ENCODE results near the gene MYO3B.
A peak's percentile ranks its signal among the peaks of the same experiment; 100 is the strongest.
"Not testable (repeated sequence)": the region's sequence is repeated elsewhere in the genome, so short reads cannot be mapped to it uniquely, and the experiment has no call there.

The MYO3B gene

DNA sequence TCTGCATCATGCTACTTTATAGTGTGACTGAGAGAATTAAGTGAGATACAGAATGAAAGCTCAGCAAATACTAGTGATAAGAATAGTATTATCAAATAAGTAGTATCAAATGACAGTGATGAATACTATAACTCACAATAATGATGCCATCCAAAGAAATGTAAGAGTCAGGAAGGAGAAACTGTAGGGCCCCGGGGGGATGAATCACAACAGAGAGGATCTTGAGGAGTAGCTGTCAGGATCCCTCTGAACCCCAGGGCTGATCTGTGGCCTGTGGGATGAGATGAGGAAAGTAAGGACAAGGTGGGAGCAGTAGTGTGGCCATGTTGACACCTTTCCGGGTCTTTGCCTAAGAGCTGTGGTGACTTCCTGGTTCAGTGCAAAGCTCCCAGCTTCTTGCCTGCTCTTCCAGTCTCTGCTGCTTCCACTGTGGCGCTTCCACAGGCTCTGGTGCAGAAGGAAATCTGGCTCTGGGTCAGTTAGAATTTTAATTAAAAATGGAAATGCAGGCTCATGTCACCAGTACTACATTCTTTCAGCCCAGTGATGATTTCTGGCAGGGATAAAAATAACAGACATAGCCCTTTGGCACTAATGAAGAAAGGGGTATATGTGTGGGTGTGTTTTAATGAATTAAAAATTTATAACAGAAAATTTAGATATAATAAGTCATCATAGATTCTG, 166.9 kb downstream of the MYO3B start:
- DNase-seq (ENCODE audit: low read depth, low spot score) = no peak
- H3K4me3 ChIP-seq (ENCODE audit: low read length) = no peak overlapping the region

DNA sequence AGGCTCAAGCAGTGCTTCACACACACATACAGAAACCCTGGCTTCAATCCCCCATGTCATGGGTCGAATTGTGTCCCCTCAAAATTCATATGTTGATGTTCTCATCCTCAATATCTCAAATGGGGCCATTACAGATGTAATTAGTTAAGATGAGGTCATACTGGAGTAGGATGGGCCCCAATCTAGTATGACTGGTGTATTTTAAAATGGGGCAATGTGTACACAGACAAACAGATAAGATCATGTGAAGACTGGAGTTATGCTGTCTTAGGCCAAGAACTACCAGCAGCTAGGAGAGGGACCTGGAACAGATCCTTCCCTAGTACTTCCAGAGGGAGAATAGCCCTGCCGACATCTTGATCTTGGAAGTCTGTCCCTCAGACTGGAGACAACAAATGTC, 167.7 kb downstream of the MYO3B start:
- no peak for DNase-seq (ENCODE audit: low read depth, low spot score)
- H3K4me3 ChIP-seq (ENCODE audit: low read length) = no peak overlapping the region

DNA sequence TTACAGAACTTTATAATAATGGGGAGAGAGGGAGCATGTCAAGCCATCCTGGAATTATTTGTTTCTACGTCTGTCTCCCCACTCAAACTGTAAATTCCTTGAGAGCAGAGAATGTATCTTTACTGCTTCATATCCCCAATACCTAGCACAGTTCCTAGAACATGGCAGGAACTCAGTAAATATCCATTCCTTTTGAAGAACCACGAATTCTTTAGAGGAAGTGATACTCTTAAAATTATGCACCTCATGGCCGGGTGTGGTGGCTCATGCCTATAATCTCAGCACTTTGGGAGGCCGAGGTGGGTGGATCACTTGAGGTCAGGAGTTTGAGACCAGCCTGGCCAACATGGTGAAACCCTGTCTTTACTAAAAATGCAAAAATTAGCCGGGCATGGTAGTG, 171.3 kb downstream of the MYO3B start:
- DNase-seq (ENCODE audit: low read depth, low spot score); H3K4me3 ChIP-seq (ENCODE audit: low read length): not testable (repeated sequence)

DNA sequence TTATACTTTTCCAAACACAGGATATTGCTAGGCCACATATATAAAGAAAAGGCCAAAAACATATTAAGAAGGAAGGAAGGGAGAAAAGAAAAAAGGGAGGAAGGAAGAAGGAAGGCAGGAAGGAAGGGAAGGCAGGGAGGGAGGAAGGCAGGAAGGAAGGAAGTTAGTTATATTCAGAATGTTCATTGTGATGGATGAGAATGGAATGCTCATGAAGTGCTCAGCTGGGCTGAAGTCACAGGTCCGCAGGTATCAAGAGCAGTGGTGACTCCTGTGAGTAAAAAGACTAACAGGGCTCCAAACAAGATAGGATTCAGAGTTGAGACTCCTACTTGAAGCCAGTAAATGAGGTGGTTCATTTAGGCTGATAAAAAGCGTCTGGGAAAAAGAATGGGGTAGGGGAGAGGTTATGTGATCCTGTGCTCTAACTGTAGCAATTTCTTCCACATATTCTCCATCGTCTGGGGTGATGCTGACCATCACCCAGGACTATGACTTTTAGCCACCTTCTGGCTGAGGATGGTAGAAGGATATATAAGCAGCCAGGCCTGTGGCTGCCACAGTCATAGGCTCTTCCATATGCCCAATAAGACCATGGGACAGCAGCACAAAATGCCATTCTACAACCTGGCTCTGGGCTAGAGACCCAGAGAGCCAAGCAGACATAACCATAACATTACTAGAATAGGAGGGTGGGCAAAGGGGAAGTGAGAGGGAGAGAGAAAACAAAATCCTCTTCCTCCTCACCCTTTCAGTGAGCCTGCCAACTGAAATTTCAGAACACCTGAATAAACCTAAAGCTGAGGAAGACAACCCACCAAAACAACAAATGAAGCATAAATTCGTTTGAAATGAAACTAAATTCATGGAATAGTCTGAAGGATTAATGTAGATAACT, 173.2 kb downstream of the MYO3B start:
- no peak for DNase-seq (ENCODE audit: low read depth, low spot score)

DNA sequence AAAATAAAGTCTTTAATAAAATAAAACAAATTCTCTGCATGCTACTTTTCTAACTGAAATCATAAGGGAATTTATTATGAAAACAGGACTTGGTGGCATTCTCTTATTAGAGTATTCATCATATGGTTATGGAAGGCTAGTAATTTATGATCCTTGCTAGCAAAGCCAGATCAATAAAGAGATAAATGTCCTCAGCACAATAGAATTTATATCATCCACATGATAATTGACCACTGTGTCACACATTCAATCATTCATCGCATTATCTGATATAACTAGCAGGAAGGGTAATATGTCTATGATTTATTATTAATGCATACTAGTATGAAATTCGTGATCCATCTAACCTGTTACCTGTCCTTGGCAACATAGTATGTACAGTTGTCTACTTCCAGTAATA, 175.8 kb downstream of the MYO3B start:
- H3K4me3 ChIP-seq (ENCODE audit: low read length) = no peak overlapping the region
- DNase-seq (ENCODE audit: low read depth, low spot score) = no peak

More for the DNA sequence above, 173.2 kb downstream of the MYO3B start:
- no peak overlapping the region for H3K4me3 ChIP-seq (ENCODE audit: low read length)

DNA sequence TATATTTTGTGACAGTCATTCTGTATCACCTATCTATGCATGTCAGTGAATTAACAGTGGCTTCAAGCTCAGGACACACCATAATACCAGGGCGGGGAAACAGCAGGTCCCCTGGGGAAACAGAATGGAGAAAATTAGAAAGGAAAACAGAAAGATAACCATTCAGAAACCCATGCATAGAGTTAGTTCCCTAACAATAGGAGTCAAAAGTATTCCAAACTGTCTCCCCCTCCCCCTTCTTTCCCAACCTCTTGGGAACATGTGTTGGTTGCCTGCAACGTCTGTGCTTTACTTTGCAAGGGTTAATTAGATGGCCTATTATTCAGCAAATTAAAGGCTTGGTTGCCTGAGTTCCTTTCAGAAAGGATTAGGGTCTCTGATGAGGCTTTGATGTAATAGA, 176.4 kb downstream of the MYO3B start:
- DNase-seq (ENCODE audit: low read depth, low spot score) = no peak
- no peak overlapping the region for H3K4me3 ChIP-seq (ENCODE audit: low read length)

DNA sequence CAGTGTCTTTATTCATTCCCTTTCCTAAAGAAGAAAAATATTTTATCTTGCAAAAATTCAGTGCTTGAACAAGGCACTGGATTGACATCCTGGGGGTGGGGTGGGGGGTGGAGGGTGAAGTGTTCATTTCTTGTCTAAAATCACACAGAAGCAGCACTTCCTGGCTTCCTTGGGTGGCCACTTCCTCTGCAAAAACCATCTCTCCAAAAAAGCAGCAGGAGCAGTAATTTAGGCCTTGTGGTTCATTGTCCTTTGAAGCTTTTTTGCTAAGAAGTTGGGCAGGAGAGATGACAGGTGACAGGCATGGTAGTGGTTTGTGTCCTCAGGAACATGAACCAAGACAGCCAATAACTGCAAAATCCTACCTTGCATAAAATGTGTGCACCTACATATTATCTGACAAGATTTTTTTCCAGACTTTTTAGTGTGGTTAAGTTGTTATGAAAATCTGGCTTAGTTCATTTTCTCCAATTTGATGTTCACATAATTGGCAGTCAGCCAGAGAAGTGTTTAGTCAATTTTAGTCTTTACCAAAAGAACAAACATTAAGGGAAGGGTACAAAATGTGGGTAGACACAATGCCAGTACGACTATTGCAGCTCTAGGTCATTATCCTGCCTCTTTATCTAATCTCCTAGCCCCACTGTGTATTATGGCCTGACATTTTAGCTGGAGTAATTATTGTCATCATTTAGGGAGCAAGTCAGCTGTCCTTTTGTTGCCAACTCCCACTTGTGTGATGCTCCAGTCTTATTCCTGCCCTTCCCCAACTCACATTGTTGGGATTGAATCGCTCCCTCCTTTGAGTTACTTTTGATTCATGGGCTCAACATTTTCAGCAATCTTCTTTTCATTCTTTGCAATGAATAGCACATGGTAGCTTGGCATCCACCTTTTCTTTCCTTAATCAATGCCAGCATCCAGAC, 177.2 kb downstream of the MYO3B start:
- peak; percentile 97 for DNase-seq (ENCODE audit: low read depth, low spot score)
- H3K4me3 ChIP-seq (ENCODE audit: low read length) = no peak overlapping the region

DNA sequence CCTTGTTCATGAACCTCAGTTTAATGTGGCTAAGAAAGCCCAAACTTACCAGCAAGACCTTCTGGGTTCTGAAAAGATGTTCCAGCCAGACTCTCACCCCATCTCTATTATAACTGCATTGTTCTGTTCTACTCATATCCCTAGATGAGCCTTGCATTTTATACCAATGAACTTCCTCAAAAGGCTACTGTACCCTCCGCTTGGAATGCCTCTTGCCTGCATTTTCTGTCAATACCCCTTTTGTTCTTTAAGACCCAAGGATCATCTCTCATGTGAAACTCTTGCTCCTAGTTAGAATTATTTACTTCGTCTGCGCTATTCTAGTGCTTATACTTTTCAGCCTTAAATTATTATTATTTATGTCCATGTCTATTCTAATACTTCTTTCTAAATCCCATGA, 181.5 kb downstream of the MYO3B start:
- no peak for DNase-seq (ENCODE audit: low read depth, low spot score)
- H3K4me3 ChIP-seq (ENCODE audit: low read length) = no peak overlapping the region

DNA sequence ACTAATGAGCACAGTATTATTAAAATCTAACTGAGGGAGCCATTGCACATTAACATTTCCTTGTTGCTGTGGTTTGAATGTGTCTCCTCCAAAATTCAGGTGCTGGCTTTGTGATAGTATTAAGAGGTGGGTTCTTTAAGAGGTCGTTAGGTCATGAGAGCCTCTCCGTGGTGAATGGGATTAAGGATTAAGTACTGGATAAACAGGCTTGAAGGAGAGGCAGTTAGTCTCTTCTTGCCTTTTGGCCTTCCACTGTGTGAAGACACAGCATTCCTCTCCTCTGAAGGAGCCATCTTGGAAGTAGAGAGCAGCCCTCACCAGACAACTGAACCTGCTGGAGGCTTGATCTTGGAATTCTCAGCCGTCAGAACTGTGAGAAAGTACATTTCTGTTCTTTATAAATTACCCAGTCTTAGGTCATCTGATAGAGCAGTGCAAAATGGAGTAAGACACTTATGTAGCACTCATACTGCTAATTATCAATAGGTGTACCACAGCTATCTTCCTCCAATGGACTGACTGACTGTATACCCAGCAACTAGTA, 182.7 kb downstream of the MYO3B start:
- no peak for DNase-seq (ENCODE audit: low read depth, low spot score)
- no peak overlapping the region for H3K4me3 ChIP-seq (ENCODE audit: low read length)

DNA sequence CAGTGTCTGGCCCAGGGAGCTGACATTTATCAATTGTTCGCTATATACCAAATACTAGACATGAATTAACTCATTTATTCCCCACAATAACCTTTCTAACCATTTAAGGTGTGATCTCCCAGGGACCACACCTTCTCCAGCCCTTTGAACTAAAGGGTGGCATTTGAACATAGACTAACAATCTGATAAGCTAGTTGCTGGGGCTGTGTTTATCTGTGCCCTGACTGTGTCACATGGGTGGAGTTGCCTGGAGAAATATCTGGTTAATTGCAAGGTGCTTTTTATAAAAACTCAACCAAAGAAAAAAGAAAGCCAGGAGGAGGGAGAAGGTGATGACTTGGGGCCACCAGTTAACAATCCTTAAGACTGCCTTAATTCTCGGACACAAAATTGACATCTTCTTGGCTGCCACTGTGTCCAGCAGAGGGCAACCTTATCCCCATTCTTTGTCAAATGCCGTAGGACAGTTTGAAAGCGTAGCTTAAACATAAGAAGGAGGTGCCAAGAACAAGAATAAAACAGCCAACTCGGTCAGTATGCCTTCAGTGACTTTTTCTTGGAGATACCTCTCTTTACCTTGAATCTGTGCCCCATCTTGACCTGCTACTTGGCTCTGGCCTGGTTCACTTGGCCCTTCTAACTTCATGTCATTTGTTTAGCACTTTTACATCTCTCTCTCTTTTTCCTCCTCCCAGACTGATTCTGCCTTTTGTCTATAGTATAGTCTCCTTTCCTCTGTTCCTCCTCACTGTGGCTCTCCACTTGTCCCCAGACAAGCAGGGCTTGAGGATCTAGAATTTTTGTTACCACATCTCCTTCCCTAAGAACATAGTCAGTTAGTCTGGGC, 183.4 kb downstream of the MYO3B start:
- DNase-seq (ENCODE audit: low read depth, low spot score) = peak; percentile 60
- H3K4me3 ChIP-seq (ENCODE audit: low read length) = no peak overlapping the region

DNA sequence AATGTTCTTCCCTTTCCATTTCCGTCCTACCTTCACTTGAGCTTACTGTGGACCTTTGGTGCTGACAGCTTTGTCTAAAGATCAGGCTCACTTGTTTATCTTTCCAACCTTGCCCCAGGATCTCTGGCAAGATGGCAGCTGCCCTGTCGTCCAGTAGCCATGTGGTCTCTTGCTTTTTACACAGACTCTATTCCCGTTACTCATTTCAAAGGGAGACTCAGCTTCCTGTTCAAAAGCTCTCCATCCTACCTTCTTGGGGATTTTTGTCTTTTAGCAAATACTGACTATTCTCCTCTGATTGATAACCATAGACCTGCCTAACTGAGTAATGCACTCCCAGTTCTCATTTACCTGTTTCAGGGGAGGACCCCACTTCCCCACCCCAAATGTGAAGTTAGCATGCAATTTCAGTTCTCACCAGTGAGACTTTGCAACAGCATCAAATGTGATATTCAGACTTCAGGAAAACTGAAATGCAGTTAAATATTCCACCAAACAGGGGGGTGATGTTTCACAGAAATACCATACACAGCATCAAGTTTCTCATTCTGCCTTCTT, 184.4 kb downstream of the MYO3B start:
- DNase-seq (ENCODE audit: low read depth, low spot score) = no peak
- H3K4me3 ChIP-seq (ENCODE audit: low read length) = no peak overlapping the region

DNA sequence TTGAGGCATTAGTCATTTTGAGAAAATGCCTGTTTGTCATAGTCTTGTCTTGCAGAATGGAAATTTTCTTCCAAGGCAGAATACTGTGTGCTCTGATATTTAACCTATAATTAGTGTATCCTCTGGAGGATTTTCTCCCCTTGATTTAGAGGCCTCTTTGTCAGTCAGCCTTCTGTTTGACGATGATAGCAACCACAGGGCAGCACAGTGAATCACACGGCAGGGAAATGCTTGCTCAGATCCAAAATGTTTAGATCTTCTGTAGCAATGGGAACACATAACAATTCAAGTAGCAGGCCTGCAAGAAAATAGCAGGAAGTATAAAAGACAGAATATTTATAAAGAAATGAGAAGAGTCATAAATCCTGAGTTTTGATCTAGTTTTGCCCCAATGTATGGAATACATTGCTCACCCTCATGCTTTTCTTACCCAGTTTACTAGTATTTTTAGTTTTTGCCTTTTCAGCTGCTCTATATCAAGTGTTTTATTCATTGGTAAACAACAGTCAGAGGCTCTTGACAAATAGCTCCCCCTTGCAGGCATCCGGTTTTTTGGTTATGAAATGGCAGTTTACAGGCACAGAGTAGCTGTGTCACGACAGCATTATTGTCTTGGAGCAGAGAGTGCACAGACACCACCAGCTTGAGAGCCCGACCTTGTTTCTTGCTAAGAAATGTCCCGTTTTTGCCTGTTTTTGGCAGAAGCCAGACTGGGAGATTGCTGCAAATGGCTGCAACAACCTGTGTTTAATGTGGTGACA, 185.1 kb downstream of the MYO3B start:
- no peak overlapping the region for H3K4me3 ChIP-seq (ENCODE audit: low read length)
- DNase-seq (ENCODE audit: low read depth, low spot score) = peak; percentile 17

DNA sequence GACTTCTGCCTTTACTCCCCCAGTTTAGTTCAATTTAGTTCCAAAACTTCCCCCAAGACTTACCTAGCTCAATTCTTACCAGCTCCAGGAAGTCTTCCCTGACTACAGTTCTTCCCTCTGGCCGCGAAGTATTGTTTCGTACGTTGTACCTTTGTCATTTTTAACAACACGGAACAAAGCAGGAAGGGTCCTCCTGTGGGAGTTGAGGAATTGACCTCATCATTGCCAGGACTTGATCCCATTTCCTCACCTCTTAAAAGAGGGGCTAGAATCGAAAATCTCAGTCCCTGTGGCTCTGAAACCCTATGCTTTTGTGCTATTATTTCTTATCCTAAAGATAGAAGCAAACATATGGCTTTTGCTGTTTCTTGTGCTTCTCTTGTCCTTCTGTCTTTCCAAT, 187.1 kb downstream of the MYO3B start:
- no peak for DNase-seq (ENCODE audit: low read depth, low spot score)
- H3K4me3 ChIP-seq (ENCODE audit: low read length) = no peak overlapping the region

DNA sequence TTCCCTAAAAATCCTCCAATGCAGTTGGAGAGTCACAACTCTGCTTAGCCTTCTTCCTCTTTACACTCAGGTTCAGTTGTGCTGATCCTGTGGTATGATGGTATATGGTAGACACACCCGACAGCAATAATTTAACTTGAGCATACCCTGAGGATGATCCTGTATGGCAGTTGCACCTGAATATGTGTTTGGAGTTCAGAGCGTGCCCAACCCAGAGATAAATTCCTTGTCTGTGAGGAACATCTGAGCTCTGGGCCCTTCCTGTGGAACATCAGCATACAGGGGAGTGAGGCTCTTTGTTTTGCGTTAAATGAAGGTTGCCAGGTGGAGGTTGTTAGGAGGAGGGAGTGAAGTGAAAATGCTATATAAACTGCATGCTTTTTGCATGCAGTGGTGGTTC, 187.7 kb downstream of the MYO3B start:
- DNase-seq (ENCODE audit: low read depth, low spot score) = no peak
- H3K4me3 ChIP-seq (ENCODE audit: low read length) = no peak overlapping the region

DNA sequence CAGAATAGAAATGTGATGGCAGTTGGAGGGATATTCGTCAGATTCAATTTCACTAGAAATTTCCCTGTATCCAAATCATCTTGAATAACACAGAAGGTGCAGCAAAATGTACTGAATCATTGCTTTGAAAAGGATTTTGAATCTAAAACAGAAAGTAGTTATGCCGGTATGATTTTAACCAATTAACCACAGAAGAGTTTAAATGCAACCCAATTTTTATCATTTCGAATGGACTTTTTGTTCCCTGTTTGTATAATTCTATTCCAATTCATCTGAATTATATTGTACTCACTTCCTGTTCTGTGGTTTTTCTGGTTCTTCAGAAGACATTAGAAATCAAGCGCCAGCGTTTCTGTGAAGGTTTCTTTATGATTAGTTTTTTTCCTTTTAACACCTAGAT, 190.4 kb downstream of the MYO3B start:
- no peak overlapping the region for H3K4me3 ChIP-seq (ENCODE audit: low read length)
- no peak for DNase-seq (ENCODE audit: low read depth, low spot score)

DNA sequence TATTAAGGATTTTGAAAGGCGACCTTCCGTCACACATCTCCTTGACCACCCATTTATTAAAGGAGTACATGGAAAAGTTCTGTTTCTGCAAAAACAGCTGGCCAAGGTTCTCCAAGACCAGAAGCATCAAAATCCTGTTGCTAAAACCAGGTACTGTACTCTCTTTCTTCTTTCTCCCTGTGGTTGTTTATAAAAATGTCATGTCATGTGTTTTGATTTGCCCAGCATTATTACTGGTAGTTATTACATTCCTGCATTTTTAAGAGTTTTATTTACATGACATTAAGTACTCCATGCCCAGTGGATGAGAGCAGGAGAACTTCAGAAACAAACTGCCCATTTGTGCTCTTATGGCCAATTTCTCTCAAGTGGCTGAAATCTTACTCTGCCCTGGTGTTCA, 191.3 kb downstream of the MYO3B start:
- H3K4me3 ChIP-seq (ENCODE audit: low read length) = no peak overlapping the region
- DNase-seq (ENCODE audit: low read depth, low spot score) = no peak

DNA sequence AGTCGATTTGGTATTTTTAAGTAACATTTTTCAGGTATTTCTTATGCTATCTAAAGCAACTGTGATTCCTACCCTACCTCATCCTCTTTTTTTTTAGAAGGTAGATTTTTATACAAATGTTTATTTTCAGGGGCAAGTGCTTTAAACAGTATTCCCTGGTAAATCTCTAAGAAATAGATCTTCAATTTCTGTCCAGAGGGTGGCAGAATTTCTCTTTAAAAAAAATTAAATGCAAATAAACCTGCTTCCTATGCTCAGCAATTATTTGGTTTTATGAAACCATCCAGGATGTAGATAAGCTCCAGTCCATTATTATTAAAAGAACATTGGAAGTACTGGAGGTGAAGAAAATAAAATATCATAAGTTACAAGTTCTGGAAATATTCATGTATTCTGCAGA, 191.9 kb downstream of the MYO3B start:
- DNase-seq (ENCODE audit: low read depth, low spot score) = peak; percentile 22
- no peak overlapping the region for H3K4me3 ChIP-seq (ENCODE audit: low read length)
